ENCODE measurements around the gene SORBS1.
"Not testable (repeated sequence)": the region's sequence is repeated elsewhere in the genome, so short reads cannot be mapped to it uniquely, and the experiment has no call there.

The SORBS1 gene

GRCh38 chr10:95350830-95351228 is 210.3 kb downstream of the SORBS1 start:
- no peak for DNase-seq (ENCODE audit: low read depth in 2 of 2)

DNA sequence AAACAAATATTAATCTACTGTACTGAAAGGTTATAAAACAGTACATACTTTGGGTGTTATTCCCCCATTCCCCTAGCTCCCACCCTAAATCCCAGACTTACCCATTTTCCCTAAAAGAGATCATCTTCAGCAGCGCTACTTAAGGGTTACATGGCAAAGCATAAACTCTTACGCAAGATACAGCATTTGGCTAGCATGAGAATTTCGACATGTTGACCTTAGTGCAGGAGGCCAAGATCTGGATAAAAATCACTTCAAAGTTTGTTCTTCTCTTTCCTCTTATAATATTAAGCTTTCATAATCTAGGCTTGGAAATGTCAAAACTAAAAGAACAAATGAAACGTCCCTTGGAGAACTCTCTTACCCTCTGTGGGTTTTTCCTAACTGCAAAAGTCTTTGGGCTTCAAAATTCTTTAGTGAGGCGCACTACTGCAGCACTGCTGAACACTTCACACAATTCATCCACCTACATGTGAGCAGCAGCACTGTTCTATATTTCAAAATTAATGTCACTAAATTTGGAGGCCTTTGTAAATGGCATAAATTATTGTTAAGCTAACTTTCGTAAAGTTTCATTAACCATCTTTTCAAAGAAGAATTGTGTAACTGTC is 210.8 kb downstream of the SORBS1 start:
- DNase-seq (ENCODE audit: low read depth in 2 of 2), result no peak

DNA sequence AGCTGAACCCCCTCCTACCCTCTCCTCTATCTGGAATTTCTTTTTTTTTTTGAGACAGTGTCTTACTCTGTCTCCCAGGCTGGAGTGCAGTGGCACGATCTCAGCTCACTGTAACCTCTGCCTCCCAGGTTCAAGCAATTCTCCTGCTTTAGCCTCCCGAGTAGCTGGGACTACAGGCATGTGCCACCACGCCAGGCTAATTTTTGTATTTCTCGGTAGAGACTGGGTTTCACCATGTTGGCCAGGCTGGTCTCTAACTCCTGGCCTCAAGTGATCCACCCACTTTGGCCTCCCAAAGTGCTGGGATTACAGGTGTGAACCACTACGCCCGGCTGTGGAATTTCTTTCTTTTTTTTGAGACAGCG is 213.8 kb downstream of the SORBS1 start:
- not testable (repeated sequence) for DNase-seq (ENCODE audit: low read depth in 2 of 2)

DNA sequence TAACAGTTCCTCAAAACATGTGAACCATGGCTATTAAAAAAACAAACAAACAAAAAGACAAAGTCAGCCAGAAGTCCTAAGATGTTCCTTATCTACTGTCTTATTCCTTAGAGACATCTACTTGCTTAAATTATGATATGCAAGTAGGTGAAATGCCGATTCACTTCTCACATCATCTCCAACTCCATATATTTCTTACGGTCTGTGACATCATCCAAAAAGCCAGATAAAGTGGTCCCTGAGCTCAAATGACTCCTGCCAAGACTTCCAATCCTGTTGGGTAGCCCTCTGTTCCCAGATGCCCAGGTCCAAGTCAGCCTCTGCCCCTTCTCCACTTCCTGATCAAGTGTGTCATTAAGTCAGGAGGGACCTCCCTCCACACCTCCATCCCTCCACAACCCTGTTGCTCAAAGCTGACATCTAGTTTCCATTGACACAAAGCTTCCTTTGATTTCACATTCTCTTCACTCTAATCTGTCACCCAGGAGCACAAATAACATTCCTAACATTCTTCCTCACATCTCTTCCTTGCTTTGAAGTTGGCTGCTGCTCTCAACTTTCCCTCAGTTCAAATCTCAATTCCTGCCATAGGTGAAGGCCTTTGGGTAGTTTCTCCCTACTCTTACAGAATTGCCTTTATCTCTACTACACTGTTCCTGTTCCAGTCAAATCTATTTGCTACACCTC is 214.3 kb downstream of the SORBS1 start:
- DNase-seq (ENCODE audit: low read depth in 2 of 2), result no peak

DNA sequence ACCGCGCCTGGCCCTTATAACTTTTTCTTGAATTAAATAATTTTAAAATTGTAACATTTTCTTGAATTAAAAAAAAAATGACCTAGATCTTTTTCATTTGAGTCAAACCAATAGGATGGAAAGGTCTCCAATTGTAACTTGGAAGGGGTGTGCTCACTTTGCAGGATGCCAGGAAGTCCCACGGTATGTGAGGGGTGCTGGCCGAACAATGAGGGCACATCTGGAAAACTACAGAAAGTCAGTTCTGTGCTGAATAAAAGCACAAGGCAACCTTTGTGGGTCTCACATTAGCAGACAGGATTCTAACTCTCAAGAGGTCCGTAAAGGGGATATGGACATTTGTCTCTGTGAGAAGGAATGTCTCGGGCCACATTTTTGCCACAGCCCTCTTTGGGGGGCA is 217.6 kb downstream of the SORBS1 start:
- no peak for DNase-seq (ENCODE audit: low read depth in 2 of 2)

- no peak for DNase-seq (ENCODE audit: low read depth in 2 of 2)
Measured at GRCh38 chr10:95341716-95342130, 219.4 kb downstream of the SORBS1 start.

DNA sequence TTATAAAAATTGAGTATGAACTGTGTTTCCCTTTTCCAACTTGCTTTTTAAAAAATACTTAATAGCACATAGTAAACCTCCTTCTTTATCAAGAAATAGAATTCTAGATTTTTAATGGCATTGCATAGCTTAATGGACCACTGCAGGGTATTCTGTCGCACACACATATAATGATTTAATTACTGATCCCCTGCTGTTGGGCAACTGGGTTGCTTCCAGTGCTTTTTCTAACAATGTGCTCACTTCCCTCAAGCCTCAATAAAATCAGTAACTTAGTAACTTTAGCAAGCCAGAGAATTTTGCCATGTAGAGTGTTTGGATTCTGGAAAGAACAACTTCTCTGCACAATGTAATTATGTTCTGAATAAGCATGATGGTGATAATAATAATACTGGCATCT is 221.3 kb downstream of the SORBS1 start:
- DNase-seq (ENCODE audit: low read depth in 2 of 2), result no peak

DNA sequence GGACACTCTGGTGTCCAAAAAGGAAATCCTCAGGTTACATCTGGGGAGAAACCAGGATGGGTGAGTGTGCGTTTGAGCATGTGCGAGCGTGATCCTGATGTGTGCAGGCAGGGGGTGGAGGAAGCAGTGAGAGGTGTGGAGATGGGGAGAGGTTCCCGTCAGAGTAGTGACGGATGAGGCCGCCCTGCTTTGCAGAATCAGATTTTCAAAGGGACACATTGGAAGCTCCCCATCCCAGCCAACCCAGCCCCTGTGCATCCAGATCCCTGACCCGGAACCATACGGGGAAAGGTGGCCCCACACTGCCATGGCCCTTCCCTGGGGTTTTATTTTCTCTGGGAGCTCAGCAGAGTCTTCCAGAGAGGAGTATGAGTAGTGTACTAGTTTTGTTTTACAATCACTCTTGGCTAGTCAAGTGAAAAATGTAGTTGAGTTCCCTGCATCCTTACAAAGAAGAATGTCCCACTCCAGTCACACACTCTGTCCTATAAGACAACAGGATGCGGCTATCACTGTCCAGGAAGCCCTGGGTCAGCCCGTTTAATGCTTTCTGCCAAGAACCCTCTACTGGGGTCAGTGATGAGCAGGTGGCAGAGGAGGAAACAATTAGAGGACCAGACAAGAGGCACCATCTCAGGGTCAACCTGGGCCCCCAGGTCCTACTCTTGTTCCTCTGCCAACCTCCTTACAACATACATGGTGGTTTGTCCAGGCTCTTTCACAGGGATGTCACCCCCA is 223.6 kb downstream of the SORBS1 start:
- no peak for DNase-seq (ENCODE audit: low read depth in 2 of 2)

- no peak for DNase-seq (ENCODE audit: low read depth in 2 of 2)
Measured at GRCh38 chr10:95336702-95337101, 224.5 kb downstream of the SORBS1 start.

GRCh38 chr10:95335933-95336699 is 225.1 kb downstream of the SORBS1 start:
- no peak for DNase-seq (ENCODE audit: low read depth in 2 of 2)

DNA sequence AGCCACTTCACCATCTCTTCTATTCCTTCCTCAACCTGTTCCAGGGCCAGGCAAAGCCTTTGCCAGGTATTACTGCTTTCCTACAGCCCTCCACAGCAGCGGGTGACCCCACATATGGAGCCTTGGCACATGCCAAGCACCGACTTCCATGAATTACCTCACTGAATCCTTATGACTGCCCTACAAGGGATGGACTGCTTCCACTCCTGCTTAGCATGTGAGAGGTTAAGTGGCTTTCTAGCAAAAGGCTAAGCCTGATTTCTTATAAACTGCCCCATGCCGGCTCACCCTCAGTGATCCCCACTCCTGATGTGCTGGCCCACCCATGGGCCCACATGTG is 226.4 kb downstream of the SORBS1 start:
- no peak for DNase-seq (ENCODE audit: low read depth in 2 of 2)

DNA sequence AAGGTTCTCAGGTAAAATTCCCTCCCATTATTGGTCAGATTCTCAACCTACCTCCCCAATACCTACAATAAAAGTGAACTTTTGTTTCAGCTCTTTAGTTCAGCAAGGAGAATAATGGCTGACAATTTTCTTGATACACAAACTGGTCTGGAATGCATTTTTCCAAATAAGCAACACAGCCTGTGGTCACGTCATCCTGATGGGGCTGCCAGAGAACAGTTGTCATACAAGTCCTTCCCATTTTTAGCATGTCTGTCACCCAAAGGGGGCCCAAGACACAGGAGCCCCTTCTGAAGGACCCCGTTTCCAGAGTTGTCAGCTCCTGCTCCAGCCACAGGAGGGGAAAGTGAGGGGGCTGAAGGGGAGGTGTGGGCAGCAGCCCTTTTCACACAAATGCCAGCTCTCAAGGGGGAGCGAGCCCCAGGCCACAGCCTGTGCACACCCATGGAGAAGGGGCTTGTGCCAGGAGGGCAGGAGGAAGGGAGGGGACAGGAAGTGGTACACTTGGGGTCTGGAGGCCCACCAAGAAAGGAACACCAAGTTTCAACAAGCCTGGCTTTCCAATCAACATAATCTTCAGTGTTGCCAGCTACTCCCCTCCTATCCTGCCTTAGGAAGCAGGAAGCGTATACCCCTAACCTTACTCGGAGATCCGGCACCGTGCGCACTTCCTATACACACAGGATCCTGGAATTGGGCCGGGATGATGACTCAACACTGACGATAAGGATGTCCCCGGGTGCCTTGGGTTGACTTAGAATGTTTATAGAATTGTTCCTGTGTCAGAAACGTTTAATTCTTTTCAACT is 227.0 kb downstream of the SORBS1 start:
- DNase-seq (ENCODE audit: low read depth in 2 of 2), result no peak

DNA sequence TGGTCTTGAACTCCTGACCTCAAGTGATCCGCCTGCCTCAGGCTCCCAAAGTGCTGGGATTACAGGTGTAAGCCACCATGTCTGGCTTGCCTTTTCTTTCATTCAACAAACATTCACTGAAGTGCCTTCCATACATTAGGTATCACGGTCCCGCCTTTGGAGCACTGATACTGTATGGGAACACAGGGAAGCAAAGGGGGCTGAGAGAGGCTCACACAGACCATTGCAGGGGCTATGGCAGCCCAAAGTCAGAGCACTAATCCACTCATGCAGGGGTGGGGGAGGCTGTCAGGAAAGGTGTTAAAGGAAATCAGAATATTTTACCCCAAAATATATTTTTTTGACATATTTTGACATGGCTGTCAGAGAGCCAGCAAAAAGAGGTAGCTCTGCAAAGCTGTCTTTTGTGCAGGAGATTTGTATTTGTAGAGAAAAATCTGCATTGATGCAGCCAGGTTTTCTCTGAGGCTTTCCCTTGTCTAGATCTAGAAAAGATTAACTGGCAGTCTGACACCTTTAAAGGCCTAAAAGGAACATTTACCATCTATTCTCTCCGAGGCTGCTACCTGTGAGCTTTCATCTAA is 228.4 kb downstream of the SORBS1 start:
- no peak for DNase-seq (ENCODE audit: low read depth in 2 of 2)

- no peak for DNase-seq (ENCODE audit: low read depth in 2 of 2)
Measured at GRCh38 chr10:95331596-95332130, 229.5 kb downstream of the SORBS1 start.

DNA sequence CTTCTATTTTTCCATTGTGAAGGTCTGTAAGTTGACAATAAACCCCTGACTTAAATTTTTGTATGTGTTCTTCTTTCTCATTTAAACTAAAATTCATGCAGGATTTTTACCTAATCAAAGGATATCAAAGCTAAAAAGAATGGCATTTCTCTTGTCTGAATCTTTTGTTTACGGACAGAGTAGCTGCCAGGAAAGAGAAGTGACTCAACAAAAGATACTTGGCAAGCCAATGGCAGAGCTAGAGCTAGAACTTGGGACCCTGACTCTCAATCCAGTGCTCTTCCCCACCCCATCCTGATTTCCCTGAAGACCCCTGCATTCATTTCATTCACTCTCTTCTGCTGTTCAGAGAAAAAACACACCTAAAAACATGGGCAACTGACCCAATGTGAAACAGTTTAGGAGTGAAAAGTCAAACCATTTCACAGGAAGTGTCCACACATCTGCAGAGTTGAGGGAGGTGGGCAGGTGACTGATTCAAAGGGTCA is 230.2 kb downstream of the SORBS1 start:
- no peak for DNase-seq (ENCODE audit: low read depth in 2 of 2)

DNA sequence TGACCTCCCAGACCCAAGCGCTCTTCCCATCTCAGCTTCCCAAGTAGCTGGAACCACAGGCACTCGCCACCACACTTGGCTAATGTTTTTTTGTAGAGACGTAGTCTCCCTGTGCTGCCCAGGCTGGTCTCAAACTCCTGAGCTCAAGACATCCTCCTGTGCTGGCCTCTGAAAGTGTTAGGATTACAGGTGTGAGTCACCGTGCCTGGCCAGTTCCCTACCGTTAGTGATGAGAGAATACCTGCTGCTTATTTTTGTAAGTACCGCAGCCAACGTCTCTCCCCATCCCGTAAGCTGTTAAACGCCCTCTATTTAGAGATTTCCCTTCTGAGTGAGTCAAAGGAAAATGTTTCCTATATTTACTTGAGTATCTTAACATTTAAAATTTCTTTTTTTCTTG is 231.9 kb downstream of the SORBS1 start:
- no peak for DNase-seq (ENCODE audit: low read depth in 2 of 2)

DNA sequence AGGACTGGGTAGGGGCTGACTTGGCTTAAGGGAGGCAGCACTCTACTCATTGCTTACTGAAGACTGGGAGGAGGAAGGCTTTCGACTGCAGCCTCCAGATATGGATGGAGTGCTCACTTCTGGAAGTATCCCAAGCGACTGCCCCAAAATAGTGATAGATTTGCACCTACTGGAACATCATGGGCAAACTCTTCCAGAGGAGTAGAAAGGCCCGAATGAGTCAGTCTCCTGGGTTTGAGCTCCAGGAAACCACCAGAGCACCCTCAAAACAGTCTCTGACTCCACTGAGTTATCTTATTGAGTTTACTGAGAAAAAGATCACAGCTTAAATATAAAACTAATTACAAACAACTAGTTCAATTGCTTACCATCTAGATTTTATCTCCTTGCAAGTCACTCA is 233.2 kb downstream of the SORBS1 start:
- no peak for DNase-seq (ENCODE audit: low read depth in 2 of 2)

DNA sequence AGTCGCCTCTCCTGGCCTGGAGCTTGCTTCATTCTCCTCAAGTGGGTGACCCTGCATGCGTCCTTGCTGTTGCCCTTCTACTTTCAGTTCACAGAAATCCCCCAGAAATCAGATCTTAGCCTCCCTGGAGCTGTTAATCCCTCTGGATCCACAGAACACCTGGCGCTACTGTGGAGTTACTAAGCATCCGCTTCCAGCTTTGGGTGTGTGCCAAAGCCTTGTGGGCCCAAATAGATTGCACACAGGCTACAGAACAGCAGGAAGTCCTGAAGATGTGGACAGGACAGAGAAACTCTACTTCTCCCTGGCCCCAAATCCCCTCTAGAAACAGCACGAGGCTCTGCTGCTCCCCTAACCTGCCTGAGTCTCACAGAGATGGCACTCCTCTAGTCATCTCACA is 233.8 kb downstream of the SORBS1 start:
- DNase-seq (ENCODE audit: low read depth in 2 of 2), result no peak

DNA sequence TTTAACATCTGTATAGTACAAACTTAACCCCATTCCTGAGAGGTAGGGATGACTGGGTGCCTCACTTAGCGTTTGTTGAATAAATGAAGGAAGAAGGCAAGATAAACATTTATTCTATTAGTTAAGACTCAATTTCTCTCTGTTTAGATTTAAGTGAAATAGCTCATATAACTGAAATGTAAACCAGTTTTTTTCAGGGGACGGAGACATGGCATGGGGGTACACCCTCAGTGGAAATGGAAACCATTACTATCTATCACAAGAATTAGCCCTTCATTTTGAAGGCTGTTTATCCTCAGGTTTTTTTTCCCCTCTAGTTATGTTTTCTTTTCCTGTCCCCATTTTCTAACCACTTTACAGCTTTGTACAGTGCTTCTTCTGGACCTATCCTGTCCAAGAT is 234.8 kb downstream of the SORBS1 start:
- DNase-seq (ENCODE audit: low read depth in 2 of 2), result no peak

DNA sequence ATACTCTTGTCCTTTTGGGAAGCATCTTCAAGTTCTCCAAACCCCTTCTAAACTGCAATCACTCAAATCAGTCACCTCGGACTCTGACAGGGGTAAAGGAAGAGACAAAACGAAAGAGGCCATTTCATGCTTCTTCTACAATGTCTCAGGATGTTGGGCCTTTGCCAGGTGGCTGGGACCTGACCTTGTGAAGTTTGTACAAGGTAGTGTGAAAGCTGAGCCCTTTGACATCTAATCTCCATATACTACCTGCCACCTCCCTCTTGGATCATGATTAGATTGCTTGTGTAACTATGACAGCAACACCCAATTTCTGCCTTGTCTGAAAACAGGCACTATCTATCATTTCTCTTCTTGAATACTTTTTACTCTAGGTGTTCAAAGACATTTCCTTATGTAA is 235.3 kb downstream of the SORBS1 start:
- DNase-seq (ENCODE audit: low read depth in 2 of 2), result no peak

Measured in stimulated activated CD4-positive, alpha-beta T cell treated with anti-CD3 and anti-CD28 coated beads, Interleukin-12 subunit alpha, Interleukin-12 subunit beta, amount 100 ng/mL, for 24 hours (primary cell).